HG02981 (cell line): ENCODE results near the gene THY1.

ENCODE experiments used
- ATAC-seq: cut with Tn5 transposase; IDR thresholded peaks from one replicate; pipeline ENCODE4 v1.9.1; 2021; ENCODE audit warnings: mild to moderate bottlenecking, moderate library complexity; ENCODE audit not compliant: unreplicated experiment

The THY1 gene

DNA sequence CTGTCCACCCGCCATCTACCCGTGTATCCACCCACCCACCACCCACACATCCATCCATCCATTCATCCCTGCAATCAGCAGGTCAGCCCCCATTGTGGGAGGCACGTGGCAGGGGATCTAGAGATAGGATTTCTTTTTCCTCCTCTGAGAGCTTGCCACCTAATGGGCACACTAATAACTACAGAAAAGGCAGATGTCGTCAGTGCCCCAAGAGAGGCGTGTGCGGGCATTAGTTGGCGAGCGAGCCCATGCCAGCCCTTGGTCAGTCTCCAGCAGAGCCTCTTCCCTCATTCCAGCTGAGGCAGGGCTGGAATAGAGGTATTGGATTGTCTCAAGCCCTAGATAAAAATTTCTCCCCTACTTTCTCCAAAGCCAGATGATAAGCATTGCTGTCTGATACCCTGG is 51.2 kb downstream of the THY1 start:
- ATAC-seq = no peak

DNA sequence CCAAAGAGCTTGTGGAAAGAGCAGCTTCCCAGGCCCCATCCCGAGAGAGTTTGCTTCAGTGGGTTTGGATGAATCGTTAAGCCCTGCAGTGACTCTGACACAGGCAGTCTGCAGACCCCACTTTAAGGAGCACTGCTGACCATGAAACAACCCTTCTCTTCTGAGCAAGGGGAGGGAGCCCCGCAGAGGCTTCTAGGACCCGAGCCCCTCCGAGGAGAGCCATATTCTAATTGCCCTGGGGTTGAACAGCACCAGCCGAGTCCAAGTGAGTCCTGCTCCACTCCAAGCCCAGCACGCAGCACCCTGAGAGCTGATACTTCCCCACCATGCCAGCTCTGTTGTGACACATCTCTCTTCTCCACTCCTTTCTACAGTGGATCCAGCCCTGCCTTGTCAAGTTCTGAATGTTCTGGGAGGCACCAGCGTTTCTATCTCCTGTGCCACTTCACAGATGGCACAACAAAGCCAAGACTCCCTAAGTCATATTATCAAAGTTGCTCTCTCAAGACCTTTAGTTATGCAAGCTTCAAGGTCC is 51.8 kb downstream of the THY1 start:
- no peak for ATAC-seq

GRCh38 chr11:119370486-119371046 is 52.4 kb downstream of the THY1 start:
- ATAC-seq = no peak

DNA sequence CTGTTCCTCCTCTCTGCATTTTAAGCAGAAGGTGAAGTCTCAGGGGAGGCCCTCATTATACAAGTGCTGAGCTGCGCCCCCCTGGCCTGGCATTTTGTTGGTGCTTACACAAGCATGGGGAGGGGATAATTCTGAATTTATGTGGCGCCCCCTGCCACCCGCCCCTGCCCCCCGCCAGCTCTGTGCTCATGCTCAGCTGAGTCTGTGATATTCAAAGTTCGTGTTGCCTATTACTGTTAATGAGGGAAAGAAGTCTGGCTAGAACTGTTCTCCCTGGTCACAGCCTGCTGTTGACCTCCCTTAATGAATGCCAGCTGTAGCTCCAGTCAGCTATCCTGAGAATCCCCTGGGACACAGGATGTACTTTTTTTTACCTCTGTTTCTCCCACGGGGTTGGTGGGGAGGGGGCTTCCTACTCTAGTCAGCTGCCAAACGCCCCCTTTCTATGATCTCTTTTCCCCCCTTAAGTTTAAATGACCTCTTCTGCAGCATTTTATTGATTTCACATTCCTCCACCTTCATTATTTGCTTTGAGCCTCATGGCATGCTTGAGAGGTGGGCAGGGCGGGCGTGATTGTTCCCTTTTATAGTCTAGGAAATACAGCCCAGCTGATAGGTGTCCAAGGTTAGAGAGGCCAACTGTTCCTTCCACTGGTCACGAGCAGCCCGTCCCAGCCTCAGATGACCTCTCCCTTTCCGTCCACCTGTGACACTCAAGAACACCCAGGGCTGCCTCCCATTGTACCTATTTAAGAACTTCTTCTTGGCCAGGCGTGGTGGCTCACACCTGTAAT is 53.6 kb downstream of the THY1 start:
- no peak for ATAC-seq

DNA sequence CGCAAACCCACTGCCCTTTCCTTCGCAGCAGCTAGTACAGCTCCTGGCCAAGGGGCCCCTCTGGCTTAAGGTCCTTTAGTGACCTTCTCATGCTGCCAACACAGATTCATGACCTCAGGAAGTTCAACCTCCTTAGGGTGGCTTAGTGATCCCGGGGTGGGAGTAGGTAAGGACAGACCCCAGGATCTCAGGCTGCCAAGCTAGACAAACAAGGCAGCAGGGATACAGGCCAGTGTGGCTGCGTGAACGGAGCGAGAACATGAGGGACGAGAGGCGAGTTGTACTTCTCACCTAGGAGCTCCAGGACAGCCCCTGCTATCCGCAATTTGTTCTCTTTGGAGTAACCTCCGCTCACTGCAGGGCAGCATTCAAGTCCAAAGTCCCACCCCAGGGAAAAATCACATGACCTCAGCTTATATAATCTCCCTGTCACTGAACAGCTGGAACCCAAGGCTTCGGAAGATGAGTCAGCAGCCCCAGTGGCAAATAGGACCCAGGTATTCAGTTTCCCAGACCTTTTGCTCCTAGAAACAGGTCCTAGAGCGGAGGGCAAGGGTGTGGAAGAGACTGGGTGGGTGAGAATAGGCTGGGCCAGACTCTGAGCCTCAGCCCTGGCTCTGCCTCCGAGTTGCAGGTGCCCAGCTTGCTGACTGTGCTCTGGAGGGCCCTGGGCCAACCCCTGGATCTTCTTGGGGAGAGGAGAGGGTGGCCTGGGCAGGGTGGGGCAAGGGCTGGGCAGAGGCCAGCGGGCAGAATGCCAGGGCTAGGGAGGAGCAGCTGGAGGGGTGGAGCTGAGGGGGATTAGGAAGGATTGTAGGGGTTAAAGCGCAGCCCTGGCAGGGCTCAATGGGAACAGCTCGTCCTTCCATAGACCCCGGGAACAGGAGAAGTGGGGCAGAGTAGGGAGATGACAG is 54.6 kb downstream of the THY1 start:
- no peak for ATAC-seq

- no peak for ATAC-seq
Observed at GRCh38 chr11:119367661-119368120, 55.3 kb downstream of the THY1 start.
